ENCODE measurements around the gene LRRC10B.

Gene LRRC10B

DNA sequence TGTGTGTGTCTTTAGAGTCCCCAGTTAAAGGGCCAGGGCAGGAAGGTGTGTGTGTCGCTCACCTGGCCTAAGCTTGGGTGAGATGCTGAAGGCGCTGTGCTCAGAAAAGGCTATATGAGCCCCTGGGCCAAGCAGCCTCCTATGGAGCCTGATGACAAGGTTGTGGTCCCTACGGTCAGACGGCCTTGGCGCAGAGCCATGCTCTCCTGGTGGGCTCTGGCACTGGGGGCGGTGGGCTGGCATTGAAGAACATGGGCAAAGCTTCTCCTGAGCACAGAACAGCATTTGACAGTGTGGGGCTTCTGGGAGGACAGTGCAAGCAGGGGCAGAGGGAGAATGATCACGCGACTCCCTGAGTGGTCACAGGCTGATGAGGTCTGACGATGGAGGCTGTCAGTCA, 10.7 kb upstream of the LRRC10B start:
- Histone ChIP-seq H3K4me1 (ENCODE audit: control insufficient read depth, insufficient read depth, low read length) (peaks cover 3% of the 10 kb centered on the region), H3K9ac (ENCODE audit: low read length in 2 of 2) (no peak overlapping the region), H3K36me3 (ENCODE audit: control insufficient read depth in 2 of 2, insufficient read depth in 2 of 2, low read length in 2 of 2) (no peaks in the 10 kb centered on the region), H3K4me3 (ENCODE audit: low read length in 2 of 2) (no peak overlapping the region), H3K27me3 (ENCODE audit: control insufficient read depth in 1 of 2, insufficient read depth in 2 of 2, low read length in 2 of 2) (no peaks in the 10 kb centered on the region), H3K27ac (ENCODE audit: low read length) (no peak overlapping the region), H3K9me3 (ENCODE audit: control insufficient read depth in 2 of 2, low read length in 2 of 2) (no peaks in the 10 kb centered on the region)

DNA sequence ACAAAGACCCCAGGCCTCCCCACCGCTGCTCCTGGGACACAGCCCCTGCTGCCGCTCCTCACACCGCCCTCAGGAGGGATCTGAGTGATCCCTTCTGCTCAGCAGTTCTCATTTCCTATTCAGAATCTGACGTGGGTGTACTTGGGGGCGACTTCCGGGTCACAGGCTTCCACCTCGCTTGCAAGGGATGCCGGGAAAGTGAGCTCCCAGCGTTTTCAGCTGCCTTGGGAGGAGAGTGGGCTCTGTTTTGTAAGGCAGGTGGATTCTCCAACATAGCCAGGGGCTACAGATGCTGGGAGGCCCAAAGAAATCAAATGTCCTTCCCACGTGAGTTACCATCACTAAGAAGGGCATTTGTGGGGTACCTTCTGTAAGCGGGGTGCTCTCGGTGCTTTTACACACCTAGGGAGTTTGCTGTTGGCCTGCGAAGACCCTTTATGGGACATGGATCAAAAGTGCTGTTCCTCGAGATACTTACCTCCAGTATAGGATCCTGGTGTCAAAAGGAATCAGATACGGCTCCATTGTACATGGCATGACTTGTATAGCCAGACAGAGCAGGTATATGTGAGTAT, 9.7 kb upstream of the LRRC10B start:
- no peaks in the 10 kb centered on the region for H3K9me3 ChIP-seq (ENCODE audit: control insufficient read depth in 2 of 2, low read length in 2 of 2)
- no peaks in the 10 kb centered on the region for H3K27me3 ChIP-seq (ENCODE audit: control insufficient read depth in 1 of 2, insufficient read depth in 2 of 2, low read length in 2 of 2)
- no peaks in the 10 kb centered on the region for H3K36me3 ChIP-seq (ENCODE audit: control insufficient read depth in 2 of 2, insufficient read depth in 2 of 2, low read length in 2 of 2)
- H3K4me3 ChIP-seq (ENCODE audit: low read length in 2 of 2) = no peak overlapping the region
- H3K4me1 ChIP-seq (ENCODE audit: control insufficient read depth, insufficient read depth, low read length) = peaks cover 3% of the 10 kb centered on the region
- H3K27ac ChIP-seq (ENCODE audit: low read length) = no peak overlapping the region
- H3K9ac ChIP-seq (ENCODE audit: low read length in 2 of 2) = no peak overlapping the region

- Histone ChIP-seq H3K9ac (ENCODE audit: low read length in 2 of 2) (no peak overlapping the region), H3K4me1 (ENCODE audit: control insufficient read depth, insufficient read depth, low read length) (no peaks in the 10 kb centered on the region), H3K9me3 (ENCODE audit: control insufficient read depth in 2 of 2, low read length in 2 of 2) (no peaks in the 10 kb centered on the region), H3K27ac (ENCODE audit: low read length) (no peak overlapping the region), H3K27me3 (ENCODE audit: control insufficient read depth in 1 of 2, insufficient read depth in 2 of 2, low read length in 2 of 2) (no peaks in the 10 kb centered on the region), H3K36me3 (ENCODE audit: control insufficient read depth in 2 of 2, insufficient read depth in 2 of 2, low read length in 2 of 2) (no peaks in the 10 kb centered on the region), H3K4me3 (ENCODE audit: low read length in 2 of 2) (no peak overlapping the region)
These were observed 8.6 kb upstream of the LRRC10B start for GRCh38 chr11:61499816-61500491.

- H3K27ac ChIP-seq (ENCODE audit: low read length) = no peak overlapping the region
- no peak overlapping the region for H3K9ac ChIP-seq (ENCODE audit: low read length in 2 of 2)
- no peaks in the 10 kb centered on the region for H3K9me3 ChIP-seq (ENCODE audit: control insufficient read depth in 2 of 2, low read length in 2 of 2)
- H3K4me3 ChIP-seq (ENCODE audit: low read length in 2 of 2) = no peak overlapping the region
- H3K27me3 ChIP-seq (ENCODE audit: control insufficient read depth in 1 of 2, insufficient read depth in 2 of 2, low read length in 2 of 2) = no peaks in the 10 kb centered on the region
- no peaks in the 10 kb centered on the region for H3K36me3 ChIP-seq (ENCODE audit: control insufficient read depth in 2 of 2, insufficient read depth in 2 of 2, low read length in 2 of 2)
- peaks cover under 1% of the 10 kb centered on the region for H3K4me1 ChIP-seq (ENCODE audit: control insufficient read depth, insufficient read depth, low read length)
These were observed 6.0 kb upstream of the LRRC10B start for GRCh38 chr11:61502522-61502921.

- Histone ChIP-seq H3K9ac (ENCODE audit: low read length in 2 of 2) (no peak overlapping the region), H3K4me1 (ENCODE audit: control insufficient read depth, insufficient read depth, low read length) (peaks cover 8% of the 10 kb centered on the region), H3K36me3 (ENCODE audit: control insufficient read depth in 2 of 2, insufficient read depth in 2 of 2, low read length in 2 of 2) (no peaks in the 10 kb centered on the region), H3K27me3 (ENCODE audit: control insufficient read depth in 1 of 2, insufficient read depth in 2 of 2, low read length in 2 of 2) (peaks cover 0 to 2% of the 10 kb centered on the region in 2 donors), H3K9me3 (ENCODE audit: control insufficient read depth in 2 of 2, low read length in 2 of 2) (no peaks in the 10 kb centered on the region), H3K27ac (ENCODE audit: low read length) (no peak overlapping the region), H3K4me3 (ENCODE audit: low read length in 2 of 2) (no peak overlapping the region)
These were observed 5.3 kb upstream of the LRRC10B start for GRCh38 chr11:61503135-61503770.

- Histone ChIP-seq H3K27me3 (ENCODE audit: control insufficient read depth in 1 of 2, insufficient read depth in 2 of 2, low read length in 2 of 2) (peaks cover 0 to 2% of the 10 kb centered on the region in 2 donors), H3K27ac (ENCODE audit: low read length) (no peak overlapping the region), H3K36me3 (ENCODE audit: control insufficient read depth in 2 of 2, insufficient read depth in 2 of 2, low read length in 2 of 2) (no peaks in the 10 kb centered on the region), H3K9ac (ENCODE audit: low read length in 2 of 2) (no peak overlapping the region), H3K9me3 (ENCODE audit: control insufficient read depth in 2 of 2, low read length in 2 of 2) (no peaks in the 10 kb centered on the region), H3K4me3 (ENCODE audit: low read length in 2 of 2) (no peak overlapping the region), H3K4me1 (ENCODE audit: control insufficient read depth, insufficient read depth, low read length) (peaks cover 21% of the 10 kb centered on the region)
These were observed 3.4 kb upstream of the LRRC10B start for GRCh38 chr11:61505106-61505505.

DNA sequence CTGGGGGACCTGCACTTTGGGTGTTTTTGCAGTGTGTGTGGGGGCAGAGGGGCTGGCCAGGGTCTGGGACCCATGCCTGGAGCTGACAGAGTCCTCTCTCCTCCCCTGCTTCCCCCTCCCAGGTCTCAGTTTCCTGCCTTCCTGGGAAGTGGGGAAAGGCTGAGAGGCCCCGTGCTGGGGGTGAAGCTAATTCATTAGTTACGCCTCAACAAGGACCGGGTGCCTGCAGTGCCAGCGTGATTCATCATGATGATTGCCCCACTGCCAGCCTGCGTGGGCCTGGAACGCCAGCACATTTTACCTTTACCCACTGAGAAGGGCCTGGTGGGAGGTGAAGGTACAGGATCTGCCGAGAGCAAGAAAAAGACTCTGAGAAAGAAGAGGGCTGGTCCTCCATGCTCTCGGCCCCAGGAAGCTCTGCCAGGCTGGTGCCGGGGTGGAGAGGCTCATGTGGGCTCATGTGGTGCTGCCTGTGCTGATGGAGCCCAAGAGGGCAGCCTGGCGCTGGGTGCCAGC, 2.9 kb upstream of the LRRC10B start:
- peaks cover 27% of the 10 kb centered on the region for H3K4me1 ChIP-seq (ENCODE audit: control insufficient read depth, insufficient read depth, low read length)
- H3K4me3 ChIP-seq (ENCODE audit: low read length in 2 of 2) = no peak overlapping the region
- no peaks in the 10 kb centered on the region for H3K9me3 ChIP-seq (ENCODE audit: control insufficient read depth in 2 of 2, low read length in 2 of 2)
- no peaks in the 10 kb centered on the region for H3K36me3 ChIP-seq (ENCODE audit: control insufficient read depth in 2 of 2, insufficient read depth in 2 of 2, low read length in 2 of 2)
- peaks cover 0 to 2% of the 10 kb centered on the region in 2 donors for H3K27me3 ChIP-seq (ENCODE audit: control insufficient read depth in 1 of 2, insufficient read depth in 2 of 2, low read length in 2 of 2)
- no peak overlapping the region for H3K9ac ChIP-seq (ENCODE audit: low read length in 2 of 2)
- no peak overlapping the region for H3K27ac ChIP-seq (ENCODE audit: low read length)

DNA sequence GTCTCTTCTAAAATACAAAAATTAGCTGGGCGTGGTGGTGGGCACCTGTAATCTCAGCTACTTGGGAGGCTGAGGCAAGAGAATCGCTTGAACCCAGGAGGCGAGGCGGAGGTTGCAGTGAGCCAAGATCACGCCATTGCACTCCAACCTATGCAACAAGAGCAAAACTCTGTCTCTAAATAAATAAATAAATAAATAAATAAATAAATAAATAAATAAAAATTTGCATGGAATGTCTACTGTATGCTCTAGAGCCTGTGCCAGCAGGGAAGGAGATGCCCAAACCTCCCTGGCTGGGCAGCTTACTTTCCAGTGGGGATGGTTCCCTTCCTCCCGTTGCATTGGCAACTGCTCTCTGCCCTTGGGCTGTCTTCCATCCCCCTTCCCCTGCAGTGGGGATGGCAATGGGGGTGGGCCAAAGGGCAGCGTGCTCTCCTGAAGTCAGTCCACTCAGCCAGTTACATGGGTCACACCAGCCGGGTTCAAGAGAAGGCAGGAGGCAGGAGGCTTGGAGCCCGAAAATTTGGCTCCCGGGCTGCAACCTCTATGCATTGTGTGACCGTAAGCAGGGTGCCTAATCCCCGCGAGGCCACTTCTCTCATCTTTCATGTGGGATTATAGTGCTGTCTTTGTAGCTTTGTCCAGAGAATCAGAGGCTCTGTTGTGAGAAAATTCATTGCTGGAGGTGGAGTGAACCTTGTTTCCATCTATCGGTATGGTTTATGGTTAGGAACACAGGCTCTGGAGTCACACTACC, 1.4 kb upstream of the LRRC10B start:
- Histone ChIP-seq H3K27me3 (ENCODE audit: control insufficient read depth in 1 of 2, insufficient read depth in 2 of 2, low read length in 2 of 2) (peaks cover 0 to 2% of the 10 kb centered on the region in 2 donors), H3K36me3 (ENCODE audit: control insufficient read depth in 2 of 2, insufficient read depth in 2 of 2, low read length in 2 of 2) (no peaks in the 10 kb centered on the region), H3K4me1 (ENCODE audit: control insufficient read depth, insufficient read depth, low read length) (peaks cover 37% of the 10 kb centered on the region), H3K9ac (ENCODE audit: low read length in 2 of 2) (no peak overlapping the region), H3K27ac (ENCODE audit: low read length) (peak overlapping the region; percentile 66), H3K4me3 (ENCODE audit: low read length in 2 of 2) (no peak overlapping the region), H3K9me3 (ENCODE audit: control insufficient read depth in 2 of 2, low read length in 2 of 2) (no peaks in the 10 kb centered on the region)

DNA sequence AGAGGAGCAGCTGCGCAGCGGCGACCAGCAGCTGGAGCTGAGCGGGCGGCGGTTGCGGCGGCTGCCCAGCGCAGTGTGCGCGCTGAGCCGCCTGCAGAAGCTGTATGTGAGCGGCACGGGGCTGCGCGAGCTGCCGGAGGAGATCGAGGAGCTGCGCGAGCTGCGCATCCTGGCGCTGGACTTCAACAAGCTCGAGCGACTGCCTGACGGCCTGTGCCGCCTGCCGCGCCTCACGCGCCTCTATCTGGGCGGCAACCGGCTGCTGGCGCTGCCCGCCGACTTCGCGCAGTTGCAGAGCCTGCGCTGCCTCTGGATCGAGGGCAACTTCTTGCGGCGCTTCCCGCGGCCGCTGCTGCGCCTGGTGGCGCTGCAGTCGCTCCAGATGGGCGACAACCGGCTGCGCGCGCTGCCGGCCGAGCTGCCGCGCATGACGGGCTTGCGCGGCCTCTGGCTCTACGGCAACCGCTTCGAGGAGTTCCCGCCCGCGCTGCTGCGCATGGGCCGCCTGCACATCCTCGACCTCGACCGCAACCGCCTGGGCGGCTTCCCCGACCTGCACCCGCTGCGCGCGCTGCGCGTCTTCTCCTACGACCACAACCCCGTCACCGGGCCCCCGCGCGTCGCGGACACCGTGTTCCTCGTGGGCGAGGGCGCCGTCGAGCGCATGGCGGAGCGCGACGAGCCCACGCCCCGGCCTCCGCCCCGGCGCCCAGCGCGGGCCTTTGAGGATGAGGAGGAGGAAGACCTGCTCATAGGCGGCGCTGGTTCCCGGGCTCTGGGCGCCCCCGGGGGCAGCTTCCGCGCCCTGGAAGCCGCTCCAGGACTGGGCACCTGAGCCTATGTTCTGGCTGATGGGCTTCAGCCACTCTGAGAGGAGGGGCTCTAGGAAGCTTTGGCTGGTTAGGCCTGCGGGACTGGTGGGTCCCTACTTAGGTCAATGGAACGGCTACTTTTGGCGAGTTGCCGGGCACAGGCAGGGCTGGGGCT, 787 bp downstream of the LRRC10B start:
- Histone ChIP-seq H3K36me3 (ENCODE audit: control insufficient read depth in 2 of 2, insufficient read depth in 2 of 2, low read length in 2 of 2) (no peaks in the 10 kb centered on the region), H3K27me3 (ENCODE audit: control insufficient read depth in 1 of 2, insufficient read depth in 2 of 2, low read length in 2 of 2) (peaks cover 0 to 2% of the 10 kb centered on the region in 2 donors), H3K27ac (ENCODE audit: low read length) (peak overlapping the region; percentile 99), H3K9me3 (ENCODE audit: control insufficient read depth in 2 of 2, low read length in 2 of 2) (no peaks in the 10 kb centered on the region), H3K9ac (ENCODE audit: low read length in 2 of 2) (peak overlapping the region; percentile 68 to 86), H3K4me1 (ENCODE audit: control insufficient read depth, insufficient read depth, low read length) (peaks cover 53% of the 10 kb centered on the region), H3K4me3 (ENCODE audit: low read length in 2 of 2) (peak overlapping the region; percentile 57 to 74)

Data from stomach smooth muscle (tissue), 2 donors.